HFF-Myc (cell line): ENCODE data around the gene NDUFB10.

ENCODE experiments used
- DNase-seq: peaks from one replicate; pipeline ENCODE4 v3.0.0-alpha.2; 2011; ENCODE audit warnings: low read depth; ENCODE audit errors: extremely low read depth
- H3K4me3 ChIP-seq: replicated peaks from 2 replicates; pipeline ENCODE4 v1.5.1; 2011; ENCODE audit warnings: low read depth, mild to moderate bottlenecking, control low read depth, low read length
- TF ChIP-seq, protein P1 (sequence below): IDR thresholded peaks from 2 replicates; pipeline ENCODE4 v1.5.1; 2012; ENCODE audit warnings: mild to moderate bottlenecking, low read depth, low read length, control low read depth; ENCODE audit errors: missing control alignments

The NDUFB10 gene

GRCh38 chr16:1914988-1915387 lies 44.4 kb upstream of the NDUFB10 start:
- H3K4me3 ChIP-seq = no peak overlapping the region
- DNase-seq = no peak
- TF ChIP-seq, protein P1, sequence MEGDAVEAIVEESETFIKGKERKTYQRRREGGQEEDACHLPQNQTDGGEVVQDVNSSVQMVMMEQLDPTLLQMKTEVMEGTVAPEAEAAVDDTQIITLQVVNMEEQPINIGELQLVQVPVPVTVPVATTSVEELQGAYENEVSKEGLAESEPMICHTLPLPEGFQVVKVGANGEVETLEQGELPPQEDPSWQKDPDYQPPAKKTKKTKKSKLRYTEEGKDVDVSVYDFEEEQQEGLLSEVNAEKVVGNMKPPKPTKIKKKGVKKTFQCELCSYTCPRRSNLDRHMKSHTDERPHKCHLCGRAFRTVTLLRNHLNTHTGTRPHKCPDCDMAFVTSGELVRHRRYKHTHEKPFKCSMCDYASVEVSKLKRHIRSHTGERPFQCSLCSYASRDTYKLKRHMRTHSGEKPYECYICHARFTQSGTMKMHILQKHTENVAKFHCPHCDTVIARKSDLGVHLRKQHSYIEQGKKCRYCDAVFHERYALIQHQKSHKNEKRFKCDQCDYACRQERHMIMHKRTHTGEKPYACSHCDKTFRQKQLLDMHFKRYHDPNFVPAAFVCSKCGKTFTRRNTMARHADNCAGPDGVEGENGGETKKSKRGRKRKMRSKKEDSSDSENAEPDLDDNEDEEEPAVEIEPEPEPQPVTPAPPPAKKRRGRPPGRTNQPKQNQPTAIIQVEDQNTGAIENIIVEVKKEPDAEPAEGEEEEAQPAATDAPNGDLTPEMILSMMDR = no peak

DNA sequence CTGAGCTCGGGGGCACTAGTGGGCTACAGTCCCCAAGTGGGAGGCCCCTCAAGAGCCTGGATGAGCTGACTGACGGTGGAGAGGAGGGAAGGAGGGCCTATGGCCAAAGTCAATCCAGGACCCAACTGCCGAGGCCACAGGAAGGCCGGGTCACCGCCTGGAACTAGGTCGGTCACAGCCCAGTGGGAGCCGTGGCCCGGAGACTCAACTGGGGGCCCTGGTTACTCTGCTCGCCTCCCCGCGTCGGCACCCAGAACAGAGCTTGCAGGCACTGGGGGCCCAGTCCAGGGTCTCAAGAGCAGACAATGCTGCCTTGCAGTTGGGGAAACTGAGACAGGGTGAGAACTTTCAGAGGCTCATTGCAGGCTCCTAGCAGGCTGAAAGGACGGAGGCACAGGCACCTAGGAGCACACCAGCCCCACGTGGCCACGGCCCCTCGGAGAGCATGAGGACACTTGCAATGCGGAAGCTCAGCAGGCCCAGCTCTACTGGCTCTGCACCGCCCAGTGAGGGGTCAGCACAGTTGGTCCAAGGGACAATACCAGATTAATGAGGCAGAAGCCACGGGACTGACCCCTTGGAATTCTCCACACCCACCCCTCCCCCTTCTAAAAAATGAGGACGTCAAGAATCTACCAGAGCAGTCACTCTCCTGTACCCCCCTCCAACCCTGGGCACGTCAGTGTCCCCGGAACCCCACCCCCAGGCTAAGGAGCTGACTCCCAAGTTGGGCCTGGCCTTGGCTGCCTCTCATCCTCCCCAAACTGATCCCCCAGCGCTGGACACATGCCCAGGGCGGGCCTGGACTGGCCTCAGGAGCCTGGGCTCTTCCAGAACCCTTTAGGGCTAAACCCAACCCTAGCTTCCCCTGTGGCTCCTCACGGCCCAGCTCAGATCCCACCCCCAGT lies 43.4 kb upstream of the NDUFB10 start:
- no peak for DNase-seq
- no peak overlapping the region; the same call in 1 of the 2 replicates for H3K4me3 ChIP-seq
- TF ChIP-seq, protein P1 = no peak

DNA sequence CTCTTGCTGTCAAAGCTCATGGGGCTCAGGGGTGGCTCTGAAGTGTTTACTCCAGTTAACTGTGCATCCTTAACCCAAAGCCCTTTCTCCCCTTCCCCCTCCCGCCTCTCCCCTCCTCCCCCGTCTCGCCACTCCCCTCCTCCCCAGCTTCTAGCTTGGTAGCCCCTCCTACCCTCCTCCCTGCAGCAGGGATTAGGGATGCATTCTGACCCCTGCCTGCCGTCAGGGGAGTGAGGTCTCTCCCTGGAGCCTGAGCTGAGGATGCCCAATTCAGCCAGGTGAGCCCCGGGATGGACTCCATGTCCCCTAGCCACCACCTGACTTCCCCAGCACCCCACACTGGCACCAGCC lies 42.7 kb upstream of the NDUFB10 start:
- peak overlapping the region; percentile 35 for H3K4me3 ChIP-seq
- no peak for DNase-seq
- TF ChIP-seq, protein P1 = no peak

- TF ChIP-seq, protein P1 = no peak
- no peak for DNase-seq
- H3K4me3 ChIP-seq = peak overlapping the region; percentile 35
Observed at GRCh38 chr16:1917056-1917664, 42.2 kb upstream of the NDUFB10 start.

DNA sequence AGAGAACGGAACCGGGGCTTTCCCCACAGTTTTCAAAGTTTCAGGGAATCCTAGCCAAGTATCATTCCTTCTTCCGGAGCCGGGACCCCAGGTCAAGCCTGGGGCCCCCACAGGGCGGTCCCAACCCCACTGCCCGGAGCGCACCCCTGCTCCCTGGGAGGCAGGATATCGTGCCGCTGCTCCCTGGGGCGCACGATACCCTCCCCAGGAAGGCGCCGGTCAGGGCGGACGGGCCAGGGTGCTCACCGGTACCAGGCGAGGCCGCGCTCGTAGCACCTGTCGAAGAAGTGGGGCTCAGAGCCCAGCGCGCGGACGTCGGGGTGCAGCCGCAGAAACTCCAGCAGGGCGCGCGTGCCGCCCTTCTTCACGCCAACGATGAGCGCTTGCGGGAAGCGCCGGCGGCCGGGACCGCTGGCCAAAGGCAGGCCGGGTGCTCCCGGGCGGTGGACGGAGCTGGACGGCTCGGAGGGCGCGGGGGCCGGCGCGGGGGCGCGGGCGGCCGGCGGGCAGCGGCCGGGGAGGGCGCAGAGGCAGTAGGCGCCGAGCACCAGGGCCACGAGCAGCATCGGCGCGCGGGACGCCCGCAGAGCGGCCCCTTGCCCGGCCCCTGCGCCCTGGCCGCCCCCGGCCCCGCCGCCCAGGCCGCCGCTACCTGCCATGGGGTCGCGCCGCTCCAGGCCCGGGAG lies 41.5 kb upstream of the NDUFB10 start:
- H3K4me3 ChIP-seq = peak overlapping the region; percentile 35
- TF ChIP-seq, protein P1 = no peak
- DNase-seq = no peak

DNA sequence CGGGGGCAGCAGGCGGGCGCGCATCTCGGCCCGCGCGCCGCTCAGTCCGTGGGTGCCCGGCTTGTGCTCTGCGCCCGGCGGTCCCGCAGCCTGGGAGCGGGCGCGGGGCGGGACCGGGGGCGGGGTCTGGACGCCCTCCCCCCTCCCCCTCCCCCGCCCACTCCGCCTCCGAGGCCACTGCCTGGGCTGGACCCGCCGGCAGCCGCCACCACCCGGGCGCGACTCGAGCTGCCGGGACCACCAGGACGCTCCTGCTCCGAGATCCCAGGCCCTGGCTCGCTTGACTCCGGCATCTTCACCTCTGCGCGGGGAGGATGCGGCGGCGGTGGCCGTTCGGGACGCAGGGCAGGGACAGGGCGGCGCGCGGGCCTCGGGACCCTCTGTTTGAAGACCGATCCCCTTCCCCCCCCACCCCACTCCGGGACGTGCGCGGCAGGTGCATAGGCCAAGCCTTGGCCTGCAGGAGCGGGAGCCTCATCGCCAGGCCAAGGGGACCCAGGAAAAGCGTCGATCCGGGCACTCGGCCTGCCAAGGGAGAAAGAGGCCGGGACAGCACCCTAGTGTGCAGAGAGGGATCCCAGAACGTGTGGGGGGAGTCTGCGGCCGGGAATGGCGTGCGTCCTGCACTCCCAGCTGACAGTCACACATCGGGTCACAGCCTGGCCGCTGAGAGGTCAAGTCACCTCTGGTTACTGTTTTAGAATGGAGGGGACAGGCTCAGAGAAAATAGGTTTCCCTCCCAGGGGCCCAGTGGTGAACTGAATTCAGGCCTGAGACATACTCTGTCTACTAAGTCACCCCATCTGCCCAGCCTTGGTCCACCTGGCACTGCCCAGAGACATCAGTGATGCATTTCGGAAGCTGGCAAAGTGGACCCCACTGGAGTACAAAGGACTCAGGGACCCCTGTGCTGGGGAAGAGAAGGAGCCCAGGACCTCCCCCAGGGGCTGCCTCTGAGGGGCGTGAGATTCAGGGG lies 40.7 kb upstream of the NDUFB10 start, which contains the start of gene HS3ST6:
TSS of gene HS3ST6 (minus strand) at position 65 of the 976 bp plus-strand sequence. CDS start 92 bp downstream, outside the sequence.
- peak within 1 kb of the TSS; percentile 35 for H3K4me3 ChIP-seq
- TF ChIP-seq, protein P1 = no peak

More for the DNA sequence above, 40.7 kb upstream of the NDUFB10 start, which contains the start of gene HS3ST6:
- DNase-seq = no peak
